GM13977 (cell line): ENCODE results near the gene TPPP2.
"Not testable (repeated sequence)": the region's sequence is repeated elsewhere in the genome, so short reads cannot be mapped to it uniquely, and the experiment has no call there.

Experiments used
- DNase-seq: peaks from one replicate; pipeline ENCODE4 v3.0.0; 2012; ENCODE audit warnings: low spot score
- CTCF ChIP-seq: IDR thresholded peaks from 2 replicates; pipeline ENCODE4 v1.5.1; 2012; ENCODE audit warnings: mild to moderate bottlenecking, control low read depth; ENCODE audit not compliant: insufficient read depth; ENCODE audit errors: extremely low read depth, missing control alignments
- in situ Hi-C: fragments of 300-500 bp; cut with MboI; formaldehyde crosslinking; loops from one replicate; pipeline ENCODE4 v1.12.0; 2022; ENCODE audit warnings: low sequenced_read_pairs, low pct_unique_long_range_greater_than_20kb, mixed read lengths, inconsistent platforms; ENCODE audit not compliant: unreplicated experiment

The TPPP2 gene

GRCh38 chr14:21037156-21037555 is 7.1 kb downstream of the TPPP2 start:
- in situ Hi-C loops = no loop called here
- DNase-seq = no peak
- TF ChIP-seq CTCF = no peak

GRCh38 chr14:21038441-21039422 is 8.7 kb downstream of the TPPP2 start:
- DNase-seq = no peak
- TF ChIP-seq CTCF = no peak
- in situ Hi-C loops = no loop called here

- peak; percentile 58 for TF ChIP-seq CTCF
- peak; percentile 65 for DNase-seq
- in situ Hi-C loops = no loop called here
Observed at GRCh38 chr14:21039585-21040369, 9.8 kb downstream of the TPPP2 start.

- no peak for TF ChIP-seq CTCF
- no peak for DNase-seq
- in situ Hi-C loops = no loop called here
Observed at GRCh38 chr14:21040370-21040925, 10.4 kb downstream of the TPPP2 start.

- DNase-seq, in situ Hi-C loops: not testable (repeated sequence)
Observed at GRCh38 chr14:21040941-21041340, 10.9 kb downstream of the TPPP2 start.

- TF ChIP-seq CTCF = no peak
- in situ Hi-C loops = no loop called here
- DNase-seq = no peak
Observed at GRCh38 chr14:21041676-21042433, 11.8 kb downstream of the TPPP2 start, which contains the start of gene RNASE7. TSS of gene RNASE7 (plus strand) at chr14:21042362. CDS start at chr14:21042993, 631 bp downstream.
